K562 (cell line): ENCODE results near the gene BSCL2. TPM values are rescaled to one million over a fixed set of nuclear protein-coding genes. Genes with fewer than 3 reads are reported as not detected.
A peak's percentile ranks its signal among the peaks of the same experiment; 100 is the strongest.
"Not testable (repeated sequence)": the region's sequence is repeated elsewhere in the genome, so short reads cannot be mapped to it uniquely, and the experiment has no call there.

Source experiments
- ATAC-seq: fragments of 200-7000 bp; cut with Tn5 transposase; 3 replicates; pipeline ENCODE4 v1.9.1; 2020; ENCODE audit warnings: moderate library complexity
- BruUV-seq: library from RNA; stranded (reverse); fragments of 400-500 nt; replicated peaks from 2 replicates; lab custom pipeline; 2021; lab: Mats Ljungman, UMichigan
- CTCF ChIA-PET: fragments of 300-600 bp; formaldehyde crosslinking; extraction: SDS; loops from one replicate; lab custom pipeline; 2021; ENCODE audit warnings: low intra/inter-chr PET ratio; lab: Yijun Ruan, JAX
- POLR2A ChIA-PET: fragments of 300-600, 350-650 bp; sonication (Branson Sonifier 250); formaldehyde crosslinking; extraction: SDS; loops from one replicate; lab custom pipeline; 2021; ENCODE audit warnings: antibody characterized with exemption, inconsistent platforms; lab: Yijun Ruan, JAX
- DNase-seq, 4 experiments: peaks; one replicate each; pipeline versions ENCODE4 v3.0.0 to v3.0.0-alpha.2; 2011 to 2018; ENCODE audit warnings: low spot score in 3 of 4, mixed read lengths in 3 of 4; ENCODE audit errors: extremely low read depth in 1 of 4
- FAIRE-seq: peaks from 2 replicates; lab custom pipeline; 2011; peaks lifted over from hg19 to GRCh38; lab: Jason Lieb, UNC
- H2AFZ ChIP-seq: 2 replicates; pipeline ENCODE4 v1.6.0; 2011; ENCODE audit warnings: low read depth, low read length, control low read depth, inconsistent platforms
- H3K27ac ChIP-seq: fragments of 200-600 bp; 3 replicates; pipeline ENCODE4 v1.8.0; 2011; ENCODE audit warnings: low read depth, mild to moderate bottlenecking, control low read depth, inconsistent platforms, low read length, moderate library complexity, mixed read lengths; ENCODE audit errors: extremely low read depth
- H3K27me3 ChIP-seq, 2 experiments: fragments of 300-600 bp in 1 of 2; 2 replicates in 1 of 2; 3 replicates in 1 of 2; pipeline versions ENCODE4 v1.6.0 to v1.8.0; 2011; ENCODE audit warnings: inconsistent platforms in 2 of 2, low read length in 2 of 2, mild to moderate bottlenecking in 1 of 2, mixed read lengths in 1 of 2, moderate library complexity in 1 of 2; ENCODE audit not compliant: control insufficient read depth in 2 of 2, insufficient read depth in 2 of 2
- H3K36me3 ChIP-seq: fragments of 300-600 bp; 3 replicates; pipeline ENCODE4 v1.8.0; 2011; ENCODE audit warnings: mild to moderate bottlenecking, low read length, inconsistent platforms; ENCODE audit not compliant: control insufficient read depth, insufficient read depth
- H3K4me1 ChIP-seq, 2 experiments: fragments of 200-600 bp in 1 of 2; replicated peaks in 1 of 2; 2 replicates in 1 of 2; 3 replicates in 1 of 2; pipeline versions ENCODE4 v1.5.1 to v1.8.0; 2011; ENCODE audit warnings: inconsistent platforms in 2 of 2, low read length in 2 of 2, mild to moderate bottlenecking in 1 of 2, mixed read lengths in 1 of 2, moderate library complexity in 1 of 2; ENCODE audit not compliant: control insufficient read depth in 2 of 2, insufficient read depth in 2 of 2
- H3K4me2 ChIP-seq: 2 replicates; pipeline ENCODE4 v1.6.1; 2011; ENCODE audit warnings: low read length, control low read depth, inconsistent platforms, mixed read lengths; ENCODE audit not compliant: insufficient read depth
- H3K4me3 ChIP-seq: fragments of 200-600 bp; sonication (generic), shearing (Covaris generic); 2 replicates; pipeline ENCODE4 v1.5.1; 2016; ENCODE audit warnings: control low read depth, inconsistent platforms
- H3K79me2 ChIP-seq: fragments of 200-600 bp; 3 replicates; pipeline ENCODE4 v1.8.0; 2011; ENCODE audit warnings: low read length, inconsistent platforms; ENCODE audit not compliant: control insufficient read depth, insufficient read depth
- H3K9ac ChIP-seq, 2 experiments: 2 replicates each; pipeline versions ENCODE4 v1.6.0 to v1.6.1; 2011; ENCODE audit warnings: low read depth in 2 of 2, low read length in 2 of 2, control low read depth in 1 of 2, inconsistent platforms in 1 of 2, mild to moderate bottlenecking in 1 of 2, mixed read lengths in 1 of 2; ENCODE audit not compliant: insufficient read depth in 1 of 2
- H3K9me1 ChIP-seq: one replicate; pipeline ENCODE4 v1.6.0; 2011; ENCODE audit warnings: inconsistent platforms, mild to moderate bottlenecking, low read length, moderate library complexity; ENCODE audit not compliant: control insufficient read depth, insufficient read depth
- H3K9me3 ChIP-seq: replicated peaks from 2 replicates; pipeline ENCODE4 v1.5.1; 2011; ENCODE audit warnings: low read depth, low read length, inconsistent platforms; ENCODE audit not compliant: control insufficient read depth, insufficient read depth
- H4K20me1 ChIP-seq: replicated peaks from 2 replicates; pipeline ENCODE4 v1.6.1; 2011; ENCODE audit warnings: low read length, inconsistent platforms, mixed read lengths; ENCODE audit not compliant: control insufficient read depth, insufficient read depth
- ARID4B ChIP-seq: sonication (generic); formaldehyde crosslinking; IDR thresholded peaks from 2 replicates; pipeline ENCODE4 v1.8.0; 2022; ENCODE audit warnings: mild to moderate bottlenecking, missing genetic modification reagents
- SP1 ChIP-seq: sonication (generic); formaldehyde crosslinking; IDR thresholded peaks from 2 replicates; pipeline ENCODE4 v1.8.1; 2022; ENCODE audit warnings: mild to moderate bottlenecking, missing genetic modification reagents
- ZNF639 ChIP-seq, 2 experiments: fragments of 200-800 bp in 1 of 2; sonication (Bioruptor generic) in 1 of 2; sonication (generic) in 1 of 2; formaldehyde crosslinking in 1 of 2; IDR thresholded peaks in 1 of 2; conservative IDR thresholded peaks in 1 of 2; 2 replicates each; pipeline versions ENCODE4 v1.5.0 to v1.6.1; 2016 to 2020; ENCODE audit warnings: missing compliant biosample characterization in 1 of 2, missing genetic modification characterization in 1 of 2, missing genetic modification reagents in 1 of 2
- WGBS: fragments of 100-300 bp; shearing (Covaris generic); methylation state at CpG from one replicate; pipeline ENCODE4 v1.1.6; 2016; ENCODE audit warnings: low coverage, mixed read lengths; ENCODE audit not compliant: insufficient coverage; ENCODE audit errors: missing lambda C conversion rate; 5-methylcytosine and 5-hydroxymethylcytosine counted together
- in situ Hi-C: fragments of 300-500 bp; cut with MboI; formaldehyde crosslinking; loops from 4 replicates; pipeline ENCODE4 v1.15.0; 2018; ENCODE audit warnings: inconsistent platforms, mixed read lengths
- intact Hi-C: fragments of 100-400 bp; cut with micrococcal nuclease; formaldehyde crosslinking; loops from 2 replicates; pipeline ENCODE4 v1.14.2; 2022
- polyA plus RNA-seq, 8 experiments: library from polyadenylated mRNA; depleted of rRNA in 4 of 8; stranded (reverse) in 5 of 8; unstranded in 3 of 8; fragments of >200 nt; fragmentation: Nextera tagmentation in 2 of 8; fragmentation: Illumina TruSeq in 1 of 8; extraction: Ambion mirVana in 2 of 8; extraction: Trizol in 1 of 8; gene quantifications; 2 replicates each; pipeline versions ENCODE4 v1.2.1 to v1.2.3, GENCODE V29; 2011 to 2014; ENCODE audit warnings: inconsistent platforms in 1 of 8, missing spikeins in 1 of 8
- total RNA-seq, 7 experiments: library from RNA; depleted of rRNA in 6 of 7; stranded (reverse); fragments of >200 nt in 6 of 7; fragmentation: Illumina TruSeq in 2 of 7; extraction: Trizol in 2 of 7; gene quantifications; 2 replicates each; pipeline versions ENCODE4 v1.2.1 to v1.2.3, GENCODE V29; 2011 to 2021; ENCODE audit warnings: low replicate concordance in 1 of 7

The BSCL2 gene
- total and polyA plus RNA-seq, 9 of the 15 experiments (the other 6 are each of a cell fraction or from before 2014, with no cell fraction given), result 18.9 to 51.7 (median 35.2) TPM

- H3K36me3 ChIP-seq, result peaks cover 43% of the 10 kb centered on the region; the same call in 2 of the 3 replicates
- intact Hi-C loops, FAIRE-seq, H3K27me3 ChIP-seq, ATAC-seq, in situ Hi-C loops, DNase-seq, BruUV-seq, H3K9me1 ChIP-seq, H3K9me3 ChIP-seq, H3K27ac ChIP-seq, H4K20me1 ChIP-seq, H2AFZ ChIP-seq: not testable (repeated sequence)
- CTCF ChIA-PET, result interaction anchor here (0.6 to 0.7 kb wide), 3 partner anchors 40 to 116 kb away, joined by 3 read pairs; no protein-coding TSS in a partner anchor
- peak overlapping the region in 1 of 2 experiments; percentile 0; a peak in 1 of 4 replicates for H3K9ac ChIP-seq
- WGBS, result 84% methylated on average over 14 of the region's 14 CpGs
- H3K4me3 ChIP-seq, result peak overlapping the region; percentile 90; the same call in 1 of the 2 replicates
- 0 out of 2 replicates have a peak overlapping the region, but pooled peaks have one; percentile 48 for H3K4me2 ChIP-seq
- POLR2A ChIA-PET, result interaction anchor here (0.7 to 1.3 kb wide), 3 partner anchors 11 to 24 kb away, joined by 3 to 5 read pairs (median 4); partner anchors contain the start of gene ZBTB3
- peaks cover 4 to 19% of the 10 kb centered on the region in 2 experiments; a peak in 4 of 5 replicates for H3K4me1 ChIP-seq
- peaks cover 49% of the 10 kb centered on the region for H3K79me2 ChIP-seq
Measured at GRCh38 chr11:62730076-62730475, 22.9 kb upstream of the BSCL2 start.

GRCh38 chr11:62728171-62728988 is 21.2 kb upstream of the BSCL2 start, which contains the start of gene TTC9C:
Gene TTC9C, plus strand, starts transcription at chr11:62728486. Its CDS starts 363 bp downstream, at chr11:62728849.
- Histone ChIP-seq H2AFZ (peak within 1 kb of the TSS; percentile 100), H3K9me3 (no peaks in the 10 kb centered on the region), H3K27me3 (no peaks in the 10 kb centered on the region), H3K9ac (peak within 1 kb of the TSS; percentile 98 to 100), H3K4me3 (peak within 1 kb of the TSS; percentile 90), H4K20me1 (peaks cover 6% of the 10 kb centered on the region; the same call in 1 of the 2 replicates), H3K4me1 (peaks cover 13 to 19% of the 10 kb centered on the region in 2 experiments; a peak in 4 of 5 replicates), H3K36me3 (peaks cover 49% of the 10 kb centered on the region), H3K9me1 (no peaks in the 10 kb centered on the region), H3K79me2 (peaks cover 65% of the 10 kb centered on the region), H3K4me2 (peak within 1 kb of the TSS; percentile 100), H3K27ac (peak within 1 kb of the TSS; percentile 99)
- ATAC-seq, result peak; percentile 71
- TSS peak; percentile 83 for BruUV-seq
- intact Hi-C loops, result loop anchor here (5.0 to 10.0 kb wide), 4 partner anchors 34 to 136 kb away; partner anchors contain the start of genes POLR2G and TUT1
- peak; percentile 68 for FAIRE-seq
- DNase-seq, result peak; percentile 82 to 90 (median 83)
- ChIA-PET POLR2A (interaction anchor here (0.6 to 4.5 kb wide), 18 partner anchors 14 to 183 kb away, joined by 3 to 31 read pairs (median 5); partner anchors contain the start of genes BSCL2, C11orf98, CSKMT and GNG3), CTCF (interaction anchor here (1.1 kb wide), 1 partner anchor 59 kb away, joined by 4 read pairs; the partner anchor contains the start of gene TMEM179B)
- WGBS, result under 1% methylated on average over 29 of the region's 29 CpGs
- in situ Hi-C loops, result no loop called here
- TF ChIP-seq ZNF639 (CRISPR knock-in tag; conservative IDR thresholded peaks at IDR 0.05 in 1 of 2, IDR thresholded peaks at IDR 0.05 in 1 of 2), result peak in 1 of 2 experiments; percentile 75; a peak in 2 of 4 replicates
- TF ChIP-seq ARID4B (CRISPR knock-in tag), result peak; percentile 80
- TF ChIP-seq SP1 (CRISPR knock-in tag), result peak; percentile 68
